G401 (cell line): ENCODE results near the gene MPI. TPM values are rescaled to one million over a fixed set of nuclear protein-coding genes. Genes with fewer than 3 reads are reported as not detected.
"Not testable (repeated sequence)": the region's sequence is repeated elsewhere in the genome, so short reads cannot be mapped to it uniquely, and the experiment has no call there.

Experiments used
- DNase-seq: peaks from one replicate; pipeline ENCODE4 v3.0.0-alpha.2; 2015; ENCODE audit warnings: low spot score
- in situ Hi-C: cut with HindIII; loops from 2 replicates; pipeline ENCODE4 v1.10.0; 2016; ENCODE audit warnings: low sequenced_read_pairs, mixed read lengths
- total RNA-seq: library from RNA; depleted of rRNA; stranded (reverse); fragments of >200 nt; shearing (Covaris generic); gene quantifications from 2 replicates; pipeline ENCODE4 v1.2.3, GENCODE V29; 2014; rRNA removed

Gene MPI
- total RNA-seq, 1 experiment from 2014 or later, result 81.8 TPM

DNA sequence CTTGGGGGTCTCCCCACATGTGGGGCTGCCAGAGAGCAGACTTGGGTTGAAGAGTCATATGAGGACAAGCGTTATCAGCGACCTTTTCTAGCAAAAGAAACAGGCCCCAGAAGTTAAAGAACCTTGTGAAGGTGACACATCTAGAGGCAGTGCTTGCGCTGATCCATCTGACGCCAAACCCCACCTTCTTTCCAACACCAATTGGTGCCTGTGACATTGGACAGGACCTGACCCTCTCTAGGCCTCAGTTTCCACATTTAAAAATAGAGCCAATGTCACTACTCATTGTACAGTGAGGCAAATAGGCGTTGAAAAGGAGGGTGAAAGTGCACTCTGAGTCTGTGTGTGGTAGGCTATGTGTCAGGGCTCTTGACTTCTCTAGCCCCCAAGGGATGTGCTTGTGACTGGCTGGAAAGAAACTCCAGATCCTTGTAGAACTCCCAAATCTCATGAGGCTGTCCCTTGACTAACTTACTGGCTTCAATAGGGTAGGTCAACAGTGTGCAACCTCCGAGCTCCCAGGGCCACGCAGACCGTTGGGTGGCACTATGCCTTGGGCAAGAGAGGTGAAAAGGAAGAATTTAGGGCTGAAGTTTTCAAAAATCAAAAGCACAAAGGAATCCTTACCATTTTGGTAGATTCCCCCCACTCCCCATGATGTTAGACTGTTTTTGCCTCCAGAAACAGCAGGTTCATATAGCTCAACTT is 17.5 kb downstream of the MPI start:
- DNase-seq, result peak; percentile 58

GRCh38 chr15:74908635-74909034 is 18.8 kb downstream of the MPI start:
- in situ Hi-C loops, result no loop called here
- no peak for DNase-seq

More for the DNA sequence above, 17.5 kb downstream of the MPI start:
- in situ Hi-C loops, result no loop called here

GRCh38 chr15:74913041-74913440 is 23.2 kb downstream of the MPI start:
- in situ Hi-C loops, result no loop called here
- DNase-seq, result no peak

DNA sequence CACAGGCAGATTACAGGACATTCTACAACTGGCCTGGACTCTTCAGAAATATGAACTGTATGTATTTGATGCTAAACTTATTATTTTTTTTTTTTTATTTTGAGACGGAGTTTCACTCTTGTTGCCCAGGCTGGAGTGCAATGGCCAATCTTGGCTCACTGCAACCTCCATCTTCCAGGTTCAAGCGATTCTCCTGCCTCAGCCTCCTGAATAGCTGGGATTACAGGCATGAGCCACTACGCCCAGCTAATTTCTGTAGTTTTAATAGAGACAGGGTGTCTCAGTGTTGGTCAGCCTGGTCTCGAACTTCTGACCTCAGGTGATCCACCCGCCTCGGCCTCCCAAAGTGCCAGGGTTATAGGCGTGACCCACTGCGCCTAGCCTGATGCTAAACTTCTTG is 24.0 kb downstream of the MPI start:
- in situ Hi-C loops, DNase-seq: not testable (repeated sequence)

- no peak for DNase-seq
- in situ Hi-C loops, result no loop called here
These were observed 27.8 kb downstream of the MPI start for GRCh38 chr15:74917676-74918075.

- DNase-seq, result no peak
- in situ Hi-C loops, result no loop called here
These were observed 30.6 kb downstream of the MPI start for GRCh38 chr15:74920456-74920855.

DNA sequence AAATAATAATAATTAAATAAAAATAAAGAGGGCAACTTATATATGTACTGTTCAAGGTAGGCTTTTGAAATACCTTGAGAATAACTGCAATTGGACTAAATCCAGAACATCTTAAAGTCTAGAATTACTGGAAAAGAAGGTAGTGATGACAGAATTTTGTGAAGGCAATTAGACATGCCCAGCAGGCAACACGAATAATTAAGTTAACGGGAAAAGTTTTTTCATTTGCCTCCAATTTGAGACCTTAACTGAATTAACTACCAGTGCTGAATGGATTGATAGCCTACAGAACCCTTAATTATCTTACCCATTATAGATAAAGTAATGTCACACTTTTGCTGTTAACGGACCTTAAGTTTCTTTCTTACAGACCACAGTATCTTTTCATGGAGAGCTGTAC is 34.7 kb downstream of the MPI start:
- DNase-seq, result no peak
- in situ Hi-C loops, result no loop called here

GRCh38 chr15:74928771-74929198 is 38.9 kb downstream of the MPI start:
- in situ Hi-C loops, result no loop called here
- no peak for DNase-seq

- in situ Hi-C loops, result no loop called here
- no peak for DNase-seq
These were observed 43.7 kb downstream of the MPI start for GRCh38 chr15:74933573-74933972.

DNA sequence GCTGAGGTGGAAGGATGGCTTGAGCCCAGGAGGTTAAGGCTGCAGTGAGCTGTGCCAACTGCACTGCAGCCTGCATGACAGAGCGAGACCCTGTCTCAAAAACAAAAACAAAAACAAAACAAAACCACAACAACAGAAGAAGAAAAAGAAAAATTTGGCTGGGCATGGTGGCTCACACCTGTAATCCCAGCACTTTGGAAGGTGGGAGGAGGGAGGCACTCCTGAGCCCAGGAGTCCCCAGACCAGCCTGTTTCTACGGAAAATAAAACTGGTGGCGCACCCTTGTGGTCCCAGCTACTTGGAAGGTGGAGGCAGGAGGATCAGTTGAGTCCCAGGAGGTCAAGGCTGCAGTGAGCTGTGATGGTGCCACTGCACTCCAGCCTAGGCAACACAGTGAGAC is 45.4 kb downstream of the MPI start:
- DNase-seq, in situ Hi-C loops: not testable (repeated sequence)

- DNase-seq, result peak; percentile 29
- in situ Hi-C loops, result no loop called here
These were observed 47.4 kb downstream of the MPI start for GRCh38 chr15:74937272-74937589.

DNA sequence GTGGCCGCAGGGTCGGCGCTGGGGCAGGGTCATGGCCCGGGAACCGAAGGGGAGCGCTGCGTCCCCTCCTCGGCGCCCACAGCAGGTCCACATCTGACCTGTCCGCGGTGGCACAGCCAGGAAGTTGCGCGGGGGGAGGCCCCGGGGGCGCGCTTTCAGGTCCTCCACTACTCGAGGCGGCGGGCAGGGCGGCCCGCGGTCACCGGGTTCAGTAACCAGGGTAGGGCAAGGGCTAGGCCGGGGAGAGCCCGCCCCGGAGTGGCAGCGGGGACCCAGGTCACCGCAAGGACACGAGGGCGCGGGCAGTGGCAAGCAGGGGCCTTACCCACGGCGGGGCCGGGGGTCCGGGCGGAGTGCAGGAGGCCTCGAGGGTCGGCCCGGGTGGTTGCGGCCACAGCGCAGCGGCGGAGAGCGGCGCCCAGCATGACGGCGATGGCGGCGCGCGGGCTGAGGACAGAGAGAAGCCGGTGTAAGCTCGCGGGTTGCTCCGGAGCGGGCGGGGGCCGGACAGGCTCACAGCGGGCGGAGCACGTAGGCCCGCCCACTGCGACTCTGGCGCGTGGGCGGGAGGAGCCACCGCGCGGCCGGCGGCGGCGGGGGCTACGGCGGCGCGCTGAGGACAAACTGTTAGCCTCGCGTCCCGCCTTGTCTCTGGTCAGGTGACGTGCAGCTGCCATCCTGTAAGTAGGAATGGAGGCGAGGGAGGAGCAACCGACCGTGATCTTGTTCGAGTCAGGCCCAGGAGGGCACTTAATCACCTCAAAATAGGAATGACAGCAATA is 47.9 kb downstream of the MPI start, which contains the start of gene COX5A:
COX5A (minus strand) TSS at position 484 of the 782 bp plus-strand sequence; CDS start at position 425, 59 bp downstream.
- DNase-seq, result peak; percentile 95
- in situ Hi-C loops, result no loop called here

GRCh38 chr15:74950078-74950908 is 60.5 kb downstream of the MPI start:
- in situ Hi-C loops, result no loop called here

DNA sequence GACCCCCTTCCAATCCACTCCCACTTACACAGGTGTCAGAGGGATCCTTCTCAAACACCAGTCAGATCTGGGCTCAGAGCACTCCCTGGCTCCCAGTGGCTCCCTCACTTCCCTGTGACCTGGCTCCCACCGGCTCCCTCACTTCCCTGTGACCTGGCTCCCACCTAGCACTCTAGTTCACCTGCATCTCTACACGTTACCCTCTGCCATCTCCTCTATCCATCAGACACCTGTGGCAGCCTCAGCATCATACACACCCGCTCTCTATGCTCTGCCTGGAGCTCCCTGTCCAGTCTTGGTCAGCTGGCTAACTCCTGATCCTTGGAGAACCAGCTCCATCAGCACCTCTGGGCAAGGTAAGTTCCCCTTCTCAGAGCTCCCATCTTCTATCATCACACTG is 61.2 kb downstream of the MPI start:
- DNase-seq, result no peak
- in situ Hi-C loops, result no loop called here

More at GRCh38 chr15:74950078-74950908, 60.5 kb downstream of the MPI start:
- peak; percentile 87 for DNase-seq

Other genes with a start within 250 kb of the MPI start
- gene EDC3, start 194.0 kb upstream of the MPI start, total RNA-seq, result 27.7 and 28.2 TPM in 2 replicates
- not detected in 2 replicates for gene CYP1A1, start 164.5 kb upstream of the MPI start, total RNA-seq
- not detected in 2 replicates for gene CYP1A2, start 141.2 kb upstream of the MPI start, total RNA-seq
- gene CSK, start 108.0 kb upstream of the MPI start, total RNA-seq, result 27.8 and 31.3 TPM in 2 replicates
- not detected in 2 replicates for gene LMAN1L, start 77.2 kb upstream of the MPI start, total RNA-seq
- not detected in 2 replicates for gene CPLX3, start 63.4 kb upstream of the MPI start, total RNA-seq
- 32.1 and 40.9 TPM in 2 replicates for gene ULK3, start 46.9 kb upstream of the MPI start, total RNA-seq
- gene SCAMP2, start 16.7 kb upstream of the MPI start, total RNA-seq, result 7.6 and 13.2 TPM in 2 replicates
- gene FAM219B, start 16.8 kb downstream of the MPI start, total RNA-seq, result 53.5 and 58.8 TPM in 2 replicates
- 290 and 313 TPM in 2 replicates for gene COX5A, start 48.0 kb downstream of the MPI start, total RNA-seq
- gene RPP25, start 66.7 kb downstream of the MPI start, total RNA-seq, result 28.8 and 31.8 TPM in 2 replicates
- gene SCAMP5, start 105.5 kb downstream of the MPI start, total RNA-seq, result 7.7 and 15.0 TPM in 2 replicates
- 17.1 and 26.2 TPM in 2 replicates for gene PPCDC, start 133.5 kb downstream of the MPI start, total RNA-seq